Measurements from ENCODE around the gene FRMD3.

DNA sequence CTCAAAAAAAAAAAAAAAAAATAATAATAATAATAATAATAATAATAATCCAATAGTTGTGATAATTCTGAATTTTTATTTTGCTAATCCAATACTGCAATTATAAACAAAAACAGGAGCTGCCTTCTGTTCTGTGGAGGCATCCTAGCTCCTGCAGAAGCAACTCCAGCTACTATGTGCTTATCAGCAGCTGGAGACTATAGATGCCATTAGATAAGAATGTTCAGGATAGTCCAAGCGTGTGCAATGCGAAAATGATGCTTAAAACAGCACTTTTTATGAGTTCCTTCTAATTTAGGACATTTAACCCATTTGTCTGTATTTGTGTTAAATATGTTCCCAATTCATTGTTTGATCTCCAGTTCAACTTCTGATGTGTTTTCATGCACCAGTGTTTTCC is 254.7 kb downstream of the FRMD3 start:
- TF ChIP-seq SP1 (IDR thresholded peaks at IDR 0.05) (no peak), TARDBP (IDR thresholded peaks at IDR 0.05) (no peak), FOXM1 (IDR thresholded peaks at IDR 0.05; ENCODE audit: borderline replicate concordance) (no peak), ARNT (IDR thresholded peaks at IDR 0.05) (no peak), CTBP1 (IDR thresholded peaks at IDR 0.05; ENCODE audit: borderline replicate concordance) (no peak), LEF1 (IDR thresholded peaks at IDR 0.05; ENCODE audit: borderline replicate concordance) (no peak), BHLHE40 (IDR thresholded peaks at IDR 0.05; ENCODE audit: borderline replicate concordance) (no peak), NFRKB (IDR thresholded peaks at IDR 0.05) (no peak), FOXA1 (IDR thresholded peaks at IDR 0.05) (no peak), FOXK2 (IDR thresholded peaks at IDR 0.05) (no peak), SUZ12 (IDR thresholded peaks at IDR 0.05) (no peak), ELF4 (IDR thresholded peaks at IDR 0.05) (no peak), ZNF384 (IDR thresholded peaks at IDR 0.05) (no peak), HDGF (IDR thresholded peaks at IDR 0.05; ENCODE audit: borderline replicate concordance) (no peak)

All from HEK293T (cell line).